HL-60 (cell line): ENCODE measurements around the gene ABI3BP.

Experiments
- DNase-seq, 2 experiments: peaks; one replicate each; pipeline ENCODE4 v3.0.0-alpha.2; 2010 to 2020; ENCODE audit warnings: low read depth in 1 of 2, low spot score in 1 of 2
- H3K27ac ChIP-seq: fragments of 250-450 bp; sonication (Bioruptor Pico); replicated peaks from 2 replicates; pipeline ENCODE4 v1.5.1; 2020; ENCODE audit warnings: mild to moderate bottlenecking, moderate library complexity
- H3K27me3 ChIP-seq: fragments of 250-450 bp; sonication (Bioruptor Pico); 2 replicates; pipeline ENCODE4 v1.5.1; 2021; ENCODE audit warnings: mild to moderate bottlenecking, moderate library complexity; ENCODE audit not compliant: insufficient read depth, poor library complexity, severe bottlenecking
- H3K4me3 ChIP-seq: replicated peaks from 2 replicates; pipeline ENCODE4 v1.5.1; 2011; ENCODE audit warnings: mild to moderate bottlenecking, control low read depth, low read length; ENCODE audit not compliant: insufficient read depth
- CTCF ChIP-seq: IDR thresholded peaks from one replicate; pipeline ENCODE4 v1.5.1; 2011; ENCODE audit warnings: low read length, control low read depth, inconsistent platforms; ENCODE audit not compliant: insufficient read depth
- GABPA ChIP-seq: IDR thresholded peaks from 2 replicates; pipeline ENCODE4 v1.6.1; 2012; ENCODE audit warnings: low read depth
- POLR2AphosphoS5 ChIP-seq: IDR thresholded peaks from 2 replicates; pipeline ENCODE4 v1.6.1; 2012; ENCODE audit warnings: low read depth
- REST ChIP-seq: IDR thresholded peaks from 2 replicates; pipeline ENCODE4 v1.6.1; 2012; ENCODE audit warnings: low read depth; ENCODE audit not compliant: insufficient replicate concordance
- SPI1 ChIP-seq: IDR thresholded peaks from 2 replicates; pipeline ENCODE4 v1.6.1; 2012; ENCODE audit warnings: low read depth, mild to moderate bottlenecking, borderline replicate concordance

The ABI3BP gene

GRCh38 chr3:100932491-100932890 is 60.7 kb downstream of the ABI3BP start:
- no peak overlapping the region for H3K4me3 ChIP-seq
- no peak overlapping the region for H3K27ac ChIP-seq
- no peaks in the 10 kb centered on the region for H3K27me3 ChIP-seq
- DNase-seq: no peak
- TF ChIP-seq CTCF: no peak
- TF ChIP-seq POLR2AphosphoS5: no peak
- no peak for TF ChIP-seq REST
- no peak for TF ChIP-seq GABPA
- no peak for TF ChIP-seq SPI1

GRCh38 chr3:100928638-100929428 is 64.4 kb downstream of the ABI3BP start:
- DNase-seq: no peak
- H3K27ac ChIP-seq: no peak overlapping the region

More at GRCh38 chr3:100928638-100929428, 64.4 kb downstream of the ABI3BP start:
- TF ChIP-seq POLR2AphosphoS5 (no peak), GABPA (no peak), SPI1 (no peak), CTCF (no peak), REST (no peak)
- Histone ChIP-seq H3K27me3 (no peaks in the 10 kb centered on the region), H3K4me3 (no peak overlapping the region)
